ENCODE results near the gene GOPC. TPM values are rescaled to one million over a fixed set of nuclear protein-coding genes. Genes with fewer than 3 reads are reported as not detected.

Gene GOPC
- total and polyA plus RNA-seq, 7 donors, result 8.7 to 18.2 (median 14.9) TPM

- WGBS, 3 donors, result 70 to 82% (median 74%) methylated on average over 6 of the region's 6 CpGs
- peak overlapping the region; percentile 89 for H3K4me3 ChIP-seq
- DNase-seq (no peak), ATAC-seq (no peak)
- H3K4me1 ChIP-seq, result peaks cover 28% of the 10 kb centered on the region
- TF ChIP-seq, protein P1, sequence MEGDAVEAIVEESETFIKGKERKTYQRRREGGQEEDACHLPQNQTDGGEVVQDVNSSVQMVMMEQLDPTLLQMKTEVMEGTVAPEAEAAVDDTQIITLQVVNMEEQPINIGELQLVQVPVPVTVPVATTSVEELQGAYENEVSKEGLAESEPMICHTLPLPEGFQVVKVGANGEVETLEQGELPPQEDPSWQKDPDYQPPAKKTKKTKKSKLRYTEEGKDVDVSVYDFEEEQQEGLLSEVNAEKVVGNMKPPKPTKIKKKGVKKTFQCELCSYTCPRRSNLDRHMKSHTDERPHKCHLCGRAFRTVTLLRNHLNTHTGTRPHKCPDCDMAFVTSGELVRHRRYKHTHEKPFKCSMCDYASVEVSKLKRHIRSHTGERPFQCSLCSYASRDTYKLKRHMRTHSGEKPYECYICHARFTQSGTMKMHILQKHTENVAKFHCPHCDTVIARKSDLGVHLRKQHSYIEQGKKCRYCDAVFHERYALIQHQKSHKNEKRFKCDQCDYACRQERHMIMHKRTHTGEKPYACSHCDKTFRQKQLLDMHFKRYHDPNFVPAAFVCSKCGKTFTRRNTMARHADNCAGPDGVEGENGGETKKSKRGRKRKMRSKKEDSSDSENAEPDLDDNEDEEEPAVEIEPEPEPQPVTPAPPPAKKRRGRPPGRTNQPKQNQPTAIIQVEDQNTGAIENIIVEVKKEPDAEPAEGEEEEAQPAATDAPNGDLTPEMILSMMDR (IDR thresholded peaks at IDR 0.05), result no peak
- H3K27me3 ChIP-seq (ENCODE audit: insufficient read depth in 3 of 3, low read length in 2 of 3), result no peaks in the 10 kb centered on the region
- intact Hi-C loops (cut with DNase I), result loop anchor here in 1 of 2 donors (5.0 to 10.0 kb wide), 3 partner anchors 43 to 635 kb away; partner anchors contain the start of gene DCBLD1
- H3K27ac ChIP-seq, result no peak overlapping the region
- peaks cover 0 to 6% of the 10 kb centered on the region in 2 donors for H3K36me3 ChIP-seq (ENCODE audit: insufficient read depth in 1 of 2, low read depth in 1 of 2)
- no peaks in the 10 kb centered on the region for H3K9me3 ChIP-seq
Measured at GRCh38 chr6:117600008-117600743, 2.1 kb downstream of the GOPC start.

- ATAC-seq, result no peak
- Histone ChIP-seq H3K27ac (no peak overlapping the region), H3K36me3 (ENCODE audit: insufficient read depth in 1 of 2, low read depth in 1 of 2) (peaks cover 0 to 6% of the 10 kb centered on the region in 2 donors), H3K9me3 (no peaks in the 10 kb centered on the region), H3K27me3 (ENCODE audit: insufficient read depth in 3 of 3, low read length in 2 of 3) (no peaks in the 10 kb centered on the region), H3K4me3 (no peak overlapping the region), H3K4me1 (peaks cover 22% of the 10 kb centered on the region)
- intact Hi-C loops (cut with DNase I), result no loop called here
- WGBS, 3 donors, result 97 to 100% (median 98%) methylated on average over 2 of the region's 2 CpGs
- no peak for DNase-seq
- TF ChIP-seq, protein P1 (IDR thresholded peaks at IDR 0.05), result no peak
Measured at GRCh38 chr6:117597755-117598154, 4.6 kb downstream of the GOPC start.

DNA sequence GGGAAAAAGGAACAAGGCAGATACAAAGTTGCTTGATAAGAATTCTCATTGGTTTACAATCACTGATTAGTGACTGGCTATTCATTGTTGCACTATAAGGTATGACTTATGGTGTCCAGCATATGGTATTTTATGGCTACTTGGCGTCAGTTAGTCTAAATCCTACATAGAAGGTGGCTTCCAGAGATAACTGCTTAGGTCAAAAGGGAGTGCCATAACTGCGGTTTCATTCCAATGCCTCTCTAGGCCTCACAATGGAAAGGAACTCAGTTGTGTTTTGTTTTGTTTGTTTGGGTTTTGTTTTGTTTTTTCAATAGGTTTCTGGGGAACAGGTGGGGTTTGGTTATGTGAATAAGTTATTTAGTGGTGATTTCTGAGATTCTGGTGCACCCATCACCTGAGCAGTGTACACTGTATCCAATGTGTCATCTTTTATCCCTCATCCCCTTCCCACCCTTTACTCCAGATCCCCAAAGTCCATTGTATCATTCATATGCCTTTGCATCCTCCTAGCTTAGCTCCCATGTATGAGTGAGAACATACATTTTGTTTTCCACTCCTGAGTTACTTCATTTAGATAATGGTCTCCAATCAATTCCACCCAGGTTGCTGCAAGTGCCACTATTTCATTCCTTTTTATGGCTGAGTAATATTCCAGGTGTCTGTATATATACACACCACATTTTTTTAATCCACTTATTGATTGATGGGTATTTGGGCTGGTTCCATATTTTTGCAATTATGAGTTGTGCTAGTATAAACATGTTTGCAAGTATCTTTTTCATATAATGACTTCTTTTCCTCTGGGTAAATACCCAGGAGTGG, 7.0 kb downstream of the GOPC start:
- intact Hi-C loops (cut with DNase I), result no loop called here
- Histone ChIP-seq H3K4me3 (no peak overlapping the region), H3K27ac (no peak overlapping the region), H3K36me3 (ENCODE audit: insufficient read depth in 1 of 2, low read depth in 1 of 2) (peaks cover 0 to 7% of the 10 kb centered on the region in 2 donors), H3K27me3 (ENCODE audit: insufficient read depth in 3 of 3, low read length in 2 of 3) (no peaks in the 10 kb centered on the region), H3K9me3 (no peaks in the 10 kb centered on the region), H3K4me1 (peaks cover 12% of the 10 kb centered on the region)
- ATAC-seq, result no peak
- WGBS, 3 donors, result 93 to 98% (median 95%) methylated on average over 2 of the region's 2 CpGs
- TF ChIP-seq, protein P1 (IDR thresholded peaks at IDR 0.05), result no peak
- DNase-seq, result no peak

DNA sequence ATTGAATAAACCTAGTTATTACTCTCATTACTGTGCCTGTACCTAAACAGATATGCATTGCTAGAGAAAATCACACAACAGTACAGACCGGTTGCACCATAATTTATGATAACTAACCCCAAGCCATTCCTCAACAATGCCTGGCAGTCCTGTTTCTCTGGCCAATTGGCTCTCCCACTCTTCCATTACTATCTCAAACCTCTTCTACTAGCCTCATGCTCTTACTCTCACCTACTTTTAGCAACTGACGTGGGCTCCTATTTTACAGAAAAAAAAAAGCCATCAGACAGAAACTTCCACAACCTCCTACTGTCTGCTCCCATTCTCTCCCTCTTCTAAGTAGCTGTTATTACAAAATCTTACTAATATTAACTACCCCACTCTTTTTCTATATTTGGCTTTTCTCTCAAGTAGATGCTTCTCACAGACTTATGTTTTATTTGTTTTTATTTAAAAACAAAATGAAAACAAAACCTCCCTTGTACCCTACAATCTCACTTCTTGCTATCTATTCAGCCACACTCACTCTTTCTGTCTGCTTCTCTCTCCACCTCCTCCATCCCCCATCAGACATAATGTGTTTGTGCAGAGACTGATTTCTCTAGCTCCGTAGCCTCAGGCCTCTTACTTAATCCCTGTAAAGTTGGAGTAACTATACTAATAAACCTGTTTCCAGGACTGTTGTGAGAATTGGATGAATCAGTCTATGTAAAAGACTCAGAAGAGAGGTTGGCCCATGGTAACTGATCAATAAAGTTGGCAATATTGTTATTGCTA, 9.1 kb downstream of the GOPC start:
- TF ChIP-seq, protein P1 (IDR thresholded peaks at IDR 0.05), result no peak
- intact Hi-C loops (cut with DNase I), result no loop called here
- Histone ChIP-seq H3K27ac (no peak overlapping the region), H3K27me3 (ENCODE audit: insufficient read depth in 3 of 3, low read length in 2 of 3) (no peaks in the 10 kb centered on the region), H3K4me3 (no peak overlapping the region), H3K9me3 (no peaks in the 10 kb centered on the region), H3K4me1 (no peaks in the 10 kb centered on the region), H3K36me3 (ENCODE audit: insufficient read depth in 1 of 2, low read depth in 1 of 2) (peaks cover 3 to 18% of the 10 kb centered on the region in 2 donors)
- no peak for ATAC-seq
- no peak for DNase-seq
- WGBS, 3 donors, result 75 to 78% (median 78%) methylated on average over 3 of the region's 3 CpGs

All from psoas muscle (tissue), 8 donors.